H1 (cell line): ENCODE results near the gene ARGLU1.

Source experiments
- CHD2 ChIP-seq: IDR thresholded peaks from 2 replicates; pipeline ENCODE4 v1.6.1; 2012; ENCODE audit warnings: low read length, improper control_type of control experiment
- EP300 ChIP-seq, 2 experiments: IDR thresholded peaks; 1 replicate in 1 of 2; 2 replicates in 1 of 2; pipeline ENCODE4 v1.6.1; 2011 to 2012; ENCODE audit warnings: low read depth in 2 of 2, low read length in 2 of 2, mild to moderate bottlenecking in 2 of 2, borderline replicate concordance in 1 of 2, inconsistent platforms in 1 of 2, moderate library complexity in 1 of 2
- EZH2 ChIP-seq: fragments of 200-600 bp; sonication (generic); IDR thresholded peaks from 2 replicates; pipeline ENCODE4 v1.7.1; 2012; ENCODE audit warnings: low read depth, mild to moderate bottlenecking, moderate library complexity, low read length, inconsistent platforms; ENCODE audit not compliant: severe bottlenecking
- PHF8 ChIP-seq: fragments of 200-600 bp; sonication (generic); conservative IDR thresholded peaks from 2 replicates; pipeline ENCODE4 v1.7.1; 2012; ENCODE audit warnings: low read depth, mild to moderate bottlenecking, inconsistent platforms, low read length, moderate library complexity
- POLR2AphosphoS5 ChIP-seq: IDR thresholded peaks from 2 replicates; pipeline ENCODE4 v1.6.1; 2011; ENCODE audit warnings: low read depth, low read length
- TBP ChIP-seq: IDR thresholded peaks from 2 replicates; pipeline ENCODE4 v1.6.1; 2011; ENCODE audit warnings: low read depth, low read length, improper control_type of control experiment
- TCF12 ChIP-seq: IDR thresholded peaks from 2 replicates; pipeline ENCODE4 v1.6.1; 2011; ENCODE audit warnings: low read depth, mild to moderate bottlenecking, low read length
- TF ChIP-seq, protein P1 (sequence below), 3 experiments: IDR thresholded peaks; 1 replicate in 2 of 3; 2 replicates in 1 of 3; pipeline versions ENCODE4 v1.5.1 to v1.6.1; 2011; ENCODE audit warnings: low read length in 3 of 3, mild to moderate bottlenecking in 3 of 3, inconsistent platforms in 2 of 3, low read depth in 1 of 3, moderate library complexity in 1 of 3; ENCODE audit not compliant: insufficient read depth in 1 of 3; ENCODE audit errors: control extremely low read depth in 1 of 3

GRCh38 chr13:106581225-106581624 is 13.3 kb upstream of the ARGLU1 start:
- TF ChIP-seq, protein P1, sequence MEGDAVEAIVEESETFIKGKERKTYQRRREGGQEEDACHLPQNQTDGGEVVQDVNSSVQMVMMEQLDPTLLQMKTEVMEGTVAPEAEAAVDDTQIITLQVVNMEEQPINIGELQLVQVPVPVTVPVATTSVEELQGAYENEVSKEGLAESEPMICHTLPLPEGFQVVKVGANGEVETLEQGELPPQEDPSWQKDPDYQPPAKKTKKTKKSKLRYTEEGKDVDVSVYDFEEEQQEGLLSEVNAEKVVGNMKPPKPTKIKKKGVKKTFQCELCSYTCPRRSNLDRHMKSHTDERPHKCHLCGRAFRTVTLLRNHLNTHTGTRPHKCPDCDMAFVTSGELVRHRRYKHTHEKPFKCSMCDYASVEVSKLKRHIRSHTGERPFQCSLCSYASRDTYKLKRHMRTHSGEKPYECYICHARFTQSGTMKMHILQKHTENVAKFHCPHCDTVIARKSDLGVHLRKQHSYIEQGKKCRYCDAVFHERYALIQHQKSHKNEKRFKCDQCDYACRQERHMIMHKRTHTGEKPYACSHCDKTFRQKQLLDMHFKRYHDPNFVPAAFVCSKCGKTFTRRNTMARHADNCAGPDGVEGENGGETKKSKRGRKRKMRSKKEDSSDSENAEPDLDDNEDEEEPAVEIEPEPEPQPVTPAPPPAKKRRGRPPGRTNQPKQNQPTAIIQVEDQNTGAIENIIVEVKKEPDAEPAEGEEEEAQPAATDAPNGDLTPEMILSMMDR (IDR thresholded peaks at IDR 0.05; ENCODE audit: control extremely low read depth in 1 of 3, insufficient read depth in 1 of 3, low read depth in 1 of 3, low read length in 3 of 3), result no peak
- TF ChIP-seq TCF12, result no peak
- no peak for TF ChIP-seq POLR2AphosphoS5
- no peak for TF ChIP-seq EP300 (IDR thresholded peaks at IDR 0.05; ENCODE audit: borderline replicate concordance in 1 of 2, low read depth in 2 of 2, low read length in 2 of 2)
- no peak for TF ChIP-seq TBP
- TF ChIP-seq EZH2, result no peak
- no peak for TF ChIP-seq PHF8
- TF ChIP-seq CHD2, result no peak
